HG03460 (cell line): Measurements from ENCODE around the gene BACH2.

ENCODE experiments used
- ATAC-seq: cut with Tn5 transposase; IDR thresholded peaks from one replicate; pipeline ENCODE4 v1.9.1; 2021; ENCODE audit not compliant: unreplicated experiment

The BACH2 gene

GRCh38 chr6:90302320-90302719, 5.7 kb upstream of the BACH2 start:
- ATAC-seq = no peak

- no peak for ATAC-seq
These were observed 5.2 kb upstream of the BACH2 start for GRCh38 chr6:90301816-90302215.

GRCh38 chr6:90298459-90299053, 1.9 kb upstream of the BACH2 start:
- no peak for ATAC-seq

- no peak for ATAC-seq
These were observed 1.3 kb upstream of the BACH2 start for GRCh38 chr6:90297867-90298381.

GRCh38 chr6:90297115-90297866, 648 bp upstream of the BACH2 start:
- no peak for ATAC-seq

- peak; percentile 55 for ATAC-seq
These were observed 746 bp downstream of the BACH2 start for GRCh38 chr6:90295854-90296340.

- ATAC-seq = peak; percentile 11
These were observed 1.4 kb downstream of the BACH2 start for GRCh38 chr6:90294989-90295853.

GRCh38 chr6:90294614-90294988, 2.0 kb downstream of the BACH2 start:
- ATAC-seq = no peak

- ATAC-seq = no peak
These were observed 2.6 kb downstream of the BACH2 start for GRCh38 chr6:90294008-90294511.

- ATAC-seq = no peak
These were observed 3.2 kb downstream of the BACH2 start for GRCh38 chr6:90293319-90293953.

- no peak for ATAC-seq
These were observed 5.1 kb downstream of the BACH2 start for GRCh38 chr6:90291565-90291964.

GRCh38 chr6:90290811-90291420, 5.7 kb downstream of the BACH2 start:
- no peak for ATAC-seq

- no peak for ATAC-seq
These were observed 6.7 kb downstream of the BACH2 start for GRCh38 chr6:90289902-90290301.

- no peak for ATAC-seq
These were observed 8.2 kb downstream of the BACH2 start for GRCh38 chr6:90288404-90288803.

GRCh38 chr6:90286884-90287488, 9.7 kb downstream of the BACH2 start:
- ATAC-seq = no peak

GRCh38 chr6:90285611-90286381, 10.8 kb downstream of the BACH2 start:
- peak; percentile 67 for ATAC-seq

- peak; percentile 29 for ATAC-seq
These were observed 11.6 kb downstream of the BACH2 start for GRCh38 chr6:90285042-90285481.

GRCh38 chr6:90284236-90285041, 12.2 kb downstream of the BACH2 start:
- peak; percentile 68 for ATAC-seq
